Measurements from ENCODE around the gene CCL16.

CCL16 gene

GRCh38 chr17:35934760-35935159, 46.5 kb downstream of the CCL16 start:
- no peak for DNase-seq

- no peak for DNase-seq
Observed at GRCh38 chr17:35932586-35932985, 48.7 kb downstream of the CCL16 start.

DNA sequence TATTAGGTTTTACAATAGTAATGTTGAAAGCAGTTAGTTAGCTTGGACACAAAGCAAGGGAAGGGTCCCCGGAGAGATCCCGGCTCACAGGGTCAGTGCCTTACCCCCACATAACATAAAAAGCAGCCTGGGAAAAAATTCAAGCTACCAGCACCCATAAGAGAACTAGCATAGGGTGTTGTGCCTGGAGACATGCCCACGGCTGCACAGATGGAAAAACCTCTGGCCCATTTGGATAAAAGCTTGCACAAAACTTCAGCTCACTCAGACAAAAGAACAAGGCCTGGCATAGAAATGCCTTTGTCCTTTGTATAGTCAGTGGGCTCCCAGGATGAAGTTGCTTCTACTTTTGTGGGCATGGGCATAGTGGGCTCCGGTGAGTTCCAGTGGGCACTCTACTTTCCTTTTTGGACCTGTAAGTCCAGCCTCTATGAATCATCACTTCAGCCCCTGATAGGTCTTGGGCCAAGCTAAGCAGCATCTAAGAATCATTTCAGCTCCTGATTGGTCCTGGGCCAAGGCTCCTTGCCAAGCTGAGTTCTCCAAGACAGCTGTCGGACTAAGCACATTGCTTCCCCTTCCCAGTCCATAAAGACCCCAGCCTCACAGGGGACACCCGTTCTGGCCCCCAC, 49.4 kb downstream of the CCL16 start:
- no peak for DNase-seq

GRCh38 chr17:35930211-35931065, 50.9 kb downstream of the CCL16 start, which contains the start of gene RDM1:
TSS of gene RDM1 (minus strand) at chr17:35930773. CDS start at chr17:35930727, 46 bp downstream.
- DNase-seq = peak; percentile 82

DNA sequence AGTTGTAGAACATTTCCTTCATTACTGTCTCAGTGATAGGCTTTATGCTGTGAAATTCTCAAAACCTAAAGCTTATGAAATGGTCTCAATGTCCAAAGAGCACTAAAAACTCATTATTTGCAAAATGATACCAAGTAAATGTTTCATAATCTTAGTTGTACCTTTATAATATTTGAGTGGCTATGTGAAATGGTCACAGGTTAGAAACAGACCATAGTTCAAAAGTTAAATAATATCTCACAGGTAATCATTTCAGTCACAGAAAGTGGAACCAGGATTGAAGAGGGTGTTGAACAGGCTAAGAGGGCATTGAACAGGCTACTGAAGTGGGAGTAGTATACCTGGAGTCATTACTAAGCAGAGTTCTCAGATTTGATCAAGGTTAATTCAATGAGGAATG, 53.6 kb downstream of the CCL16 start:
- DNase-seq = no peak
